Stimulated activated CD4-positive, alpha-beta T cell treated with anti-CD3 and anti-CD28 coated beads, Interleukin-4, amount 100 ng/mL, for 24 hours (primary cell): Measurements from ENCODE around the gene WAC.
"Not testable (repeated sequence)": the region's sequence is repeated elsewhere in the genome, so short reads cannot be mapped to it uniquely, and the experiment has no call there.

Source experiments
- DNase-seq: peaks from one replicate; pipeline ENCODE4 v3.0.0-alpha.2; 2020

WAC gene

GRCh38 chr10:28569506-28570159, 36.7 kb downstream of the WAC start:
- DNase-seq = no peak

- no peak for DNase-seq
Measured at GRCh38 chr10:28570598-28570997, 37.7 kb downstream of the WAC start.

- DNase-seq = no peak
Measured at GRCh38 chr10:28571265-28571664, 38.3 kb downstream of the WAC start.

- not testable (repeated sequence) for DNase-seq
Measured at GRCh38 chr10:28574214-28574613, 41.3 kb downstream of the WAC start.

- no peak for DNase-seq
Measured at GRCh38 chr10:28575852-28576251, 42.9 kb downstream of the WAC start.

- no peak for DNase-seq
Measured at GRCh38 chr10:28577506-28577905, 44.6 kb downstream of the WAC start.

GRCh38 chr10:28578454-28578853, 45.5 kb downstream of the WAC start:
- DNase-seq = no peak

- no peak for DNase-seq
Measured at GRCh38 chr10:28580825-28581224, 47.9 kb downstream of the WAC start.

GRCh38 chr10:28581916-28582315, 49.0 kb downstream of the WAC start:
- no peak for DNase-seq

GRCh38 chr10:28585076-28585475, 52.2 kb downstream of the WAC start:
- DNase-seq = no peak

- DNase-seq = no peak
Measured at GRCh38 chr10:28586176-28586575, 53.3 kb downstream of the WAC start.

- no peak for DNase-seq
Measured at GRCh38 chr10:28587270-28587969, 54.5 kb downstream of the WAC start.

GRCh38 chr10:28587970-28588290, 55.0 kb downstream of the WAC start:
- no peak for DNase-seq

- no peak for DNase-seq
Measured at GRCh38 chr10:28592953-28593352, 60.0 kb downstream of the WAC start.

- DNase-seq = no peak
Measured at GRCh38 chr10:28593811-28594210, 60.9 kb downstream of the WAC start.

GRCh38 chr10:28594406-28594805, 61.5 kb downstream of the WAC start:
- DNase-seq = no peak

GRCh38 chr10:28595613-28596012, 62.7 kb downstream of the WAC start:
- DNase-seq = no peak

- DNase-seq = no peak
Measured at GRCh38 chr10:28600056-28600455, 67.1 kb downstream of the WAC start.

GRCh38 chr10:28601012-28601411, 68.1 kb downstream of the WAC start:
- DNase-seq = no peak

- DNase-seq = no peak
Measured at GRCh38 chr10:28604567-28605536, 71.9 kb downstream of the WAC start.

GRCh38 chr10:28606568-28606967, 73.7 kb downstream of the WAC start:
- DNase-seq = no peak

- DNase-seq = not testable (repeated sequence)
Measured at GRCh38 chr10:28609636-28610035, 76.7 kb downstream of the WAC start.

- no peak for DNase-seq
Measured at GRCh38 chr10:28612877-28613276, 80.0 kb downstream of the WAC start.

- DNase-seq = no peak
Measured at GRCh38 chr10:28616514-28616913, 83.6 kb downstream of the WAC start.
